HepG2 (cell line): ENCODE results near the gene PCYT2. TPM values are rescaled to one million over a fixed set of nuclear protein-coding genes. Genes with fewer than 3 reads are reported as not detected.
A peak's percentile ranks its signal among the peaks of the same experiment; 100 is the strongest.

Experiments
- ELF3 ChIP-seq: IDR thresholded peaks from 2 replicates; pipeline ENCODE4 v1.6.1; 2016; ENCODE audit warnings: missing genetic modification reagents, missing compliant biosample characterization
- ESRRA ChIP-seq: sonication (generic); formaldehyde crosslinking; IDR thresholded peaks from 2 replicates; pipeline ENCODE4 v1.5.1; 2020; ENCODE audit warnings: mild to moderate bottlenecking, low read depth, missing genetic modification reagents
- ETV6 ChIP-seq: sonication (generic); formaldehyde crosslinking; conservative IDR thresholded peaks from 2 replicates; pipeline ENCODE4 v1.4.0; 2020; ENCODE audit warnings: missing genetic modification reagents
- FOXK2 ChIP-seq: fragments of 450-650 bp; IDR thresholded peaks from 2 replicates; pipeline ENCODE4 v1.6.1; 2016
- GTF3A ChIP-seq: sonication (generic); formaldehyde crosslinking; conservative IDR thresholded peaks from 2 replicates; pipeline ENCODE4 v1.4.0; 2020; ENCODE audit warnings: mild to moderate bottlenecking, missing genetic modification reagents
- KDM3A ChIP-seq: IDR thresholded peaks from 2 replicates; pipeline ENCODE4 v1.6.1; 2018; ENCODE audit warnings: low read depth, missing compliant biosample characterization
- MAFF ChIP-seq: IDR thresholded peaks from 2 replicates; pipeline ENCODE4 v1.6.1; 2011; ENCODE audit warnings: low read depth, low read length, improper control_type of control experiment
- MYPOP ChIP-seq: sonication (generic); formaldehyde crosslinking; IDR thresholded peaks from 2 replicates; pipeline ENCODE4 v1.8.1; 2023; ENCODE audit warnings: mild to moderate bottlenecking, moderate library complexity, missing genetic modification reagents
- NR1H2 ChIP-seq: sonication (generic); formaldehyde crosslinking; IDR thresholded peaks from 2 replicates; pipeline ENCODE4 v1.8.1; 2022; ENCODE audit warnings: low read depth, missing genetic modification reagents, borderline replicate concordance
- NR2F1 ChIP-seq, 2 experiments: fragments of 450-650 bp in 1 of 2; formaldehyde crosslinking in 1 of 2; IDR thresholded peaks; 2 replicates each; pipeline versions ENCODE4 v1.5.0 to v1.6.1; 2016 to 2020; ENCODE audit warnings: mild to moderate bottlenecking in 1 of 2, missing compliant biosample characterization in 1 of 2, missing genetic modification reagents in 1 of 2, moderate library complexity in 1 of 2
- PAWR ChIP-seq: sonication (generic); formaldehyde crosslinking; IDR thresholded peaks from 2 replicates; pipeline ENCODE4 v1.4.0; 2020; ENCODE audit warnings: missing genetic modification reagents, mild to moderate bottlenecking, borderline replicate concordance
- PTBP1 ChIP-seq: fragments of 200-400 bp; formaldehyde crosslinking; IDR thresholded peaks from 2 replicates; pipeline ENCODE4 v1.6.1; 2018; ENCODE audit warnings: low read length, low read depth; ENCODE audit not compliant: poor library complexity, severe bottlenecking
- RXRB ChIP-seq: IDR thresholded peaks from 2 replicates; pipeline ENCODE4 v1.6.1; 2016; ENCODE audit warnings: borderline replicate concordance, missing genetic modification reagents, missing compliant biosample characterization
- SMAD1 ChIP-seq: sonication (generic); formaldehyde crosslinking; IDR thresholded peaks from 2 replicates; pipeline ENCODE4 v1.4.0; 2020; ENCODE audit warnings: missing genetic modification reagents, low read depth, mild to moderate bottlenecking, borderline replicate concordance
- SOX6 ChIP-seq, 2 experiments: fragments of 450-650 bp in 1 of 2; sonication (generic) in 1 of 2; formaldehyde crosslinking in 1 of 2; IDR thresholded peaks; 2 replicates each; pipeline versions ENCODE4 v1.4.0 to v1.6.1; 2017 to 2020; ENCODE audit warnings: antibody characterized with exemption in 1 of 2, mild to moderate bottlenecking in 1 of 2, missing genetic modification reagents in 1 of 2
- TEAD3 ChIP-seq: optimal IDR thresholded peaks from 2 replicates; pipeline ENCODE3; 2016; ENCODE audit warnings: borderline replicate concordance
- TP53 ChIP-seq: sonication (generic); formaldehyde crosslinking; conservative IDR thresholded peaks from 2 replicates; pipeline ENCODE4 v1.4.0; 2020; ENCODE audit warnings: missing genetic modification reagents
- ZBTB20 ChIP-seq: sonication (generic); formaldehyde crosslinking; IDR thresholded peaks from 2 replicates; pipeline ENCODE4 v1.8.1; 2023; ENCODE audit warnings: missing genetic modification reagents, low read depth, mild to moderate bottlenecking, borderline replicate concordance
- ZFP1 ChIP-seq: IDR thresholded peaks from 2 replicates; pipeline ENCODE4 v1.6.1; 2016
- ZNF275 ChIP-seq: sonication (generic); formaldehyde crosslinking; IDR thresholded peaks from 2 replicates; pipeline ENCODE4 v1.8.0; 2022; ENCODE audit warnings: missing genetic modification reagents, mild to moderate bottlenecking, inconsistent platforms, borderline replicate concordance
- ZNF572 ChIP-seq: sonication (generic); formaldehyde crosslinking; IDR thresholded peaks from 2 replicates; pipeline ENCODE4 v1.5.1; 2020; ENCODE audit warnings: mild to moderate bottlenecking, missing genetic modification reagents
- ZNF619 ChIP-seq: sonication (generic); formaldehyde crosslinking; IDR thresholded peaks from 2 replicates; pipeline ENCODE4 v1.4.0; 2020; ENCODE audit warnings: mild to moderate bottlenecking, missing genetic modification reagents
- ZNF777 ChIP-seq: sonication (generic); formaldehyde crosslinking; IDR thresholded peaks from 2 replicates; pipeline ENCODE4 v1.4.0; 2020; ENCODE audit warnings: missing genetic modification reagents
- ZSCAN12 ChIP-seq: sonication (generic); formaldehyde crosslinking; IDR thresholded peaks from 2 replicates; pipeline ENCODE4 v1.9.0; 2021; ENCODE audit warnings: mild to moderate bottlenecking, missing genetic modification reagents
- polyA plus RNA-seq, 8 experiments: library from polyadenylated mRNA; depleted of rRNA in 3 of 8; stranded (reverse) in 7 of 8; unstranded in 1 of 8; fragments of >200 nt; fragmentation: Illumina TruSeq in 4 of 8; extraction: Trizol in 4 of 8; gene quantifications; 2 replicates each; pipeline versions ENCODE4 v1.2.1 to v1.2.3, GENCODE V29; 2011 to 2016; ENCODE audit warnings: low read depth in 4 of 8, missing spikeins in 1 of 8, mixed read lengths in 1 of 8; ENCODE audit not compliant: insufficient read depth in 1 of 8
- total RNA-seq, 5 experiments: library from RNA; depleted of rRNA; stranded (reverse); fragments of >200 nt; fragmentation: Illumina TruSeq; extraction: Trizol; gene quantifications; 2 replicates each; pipeline ENCODE4 v1.2.3, GENCODE V29; 2016; ENCODE audit warnings: low read depth in 1 of 5
- TF ChIP-seq, protein P1 (sequence below): fragments of 450-650 bp; IDR thresholded peaks from 2 replicates; pipeline ENCODE4 v1.6.1; 2017; ENCODE audit warnings: mild to moderate bottlenecking

The PCYT2 gene
- total and polyA plus RNA-seq, 2 of the 13 experiments (the other 11 are each of a cell fraction or from before 2014, with no cell fraction given) = 147 to 297 TPM

- TF ChIP-seq, protein P1, sequence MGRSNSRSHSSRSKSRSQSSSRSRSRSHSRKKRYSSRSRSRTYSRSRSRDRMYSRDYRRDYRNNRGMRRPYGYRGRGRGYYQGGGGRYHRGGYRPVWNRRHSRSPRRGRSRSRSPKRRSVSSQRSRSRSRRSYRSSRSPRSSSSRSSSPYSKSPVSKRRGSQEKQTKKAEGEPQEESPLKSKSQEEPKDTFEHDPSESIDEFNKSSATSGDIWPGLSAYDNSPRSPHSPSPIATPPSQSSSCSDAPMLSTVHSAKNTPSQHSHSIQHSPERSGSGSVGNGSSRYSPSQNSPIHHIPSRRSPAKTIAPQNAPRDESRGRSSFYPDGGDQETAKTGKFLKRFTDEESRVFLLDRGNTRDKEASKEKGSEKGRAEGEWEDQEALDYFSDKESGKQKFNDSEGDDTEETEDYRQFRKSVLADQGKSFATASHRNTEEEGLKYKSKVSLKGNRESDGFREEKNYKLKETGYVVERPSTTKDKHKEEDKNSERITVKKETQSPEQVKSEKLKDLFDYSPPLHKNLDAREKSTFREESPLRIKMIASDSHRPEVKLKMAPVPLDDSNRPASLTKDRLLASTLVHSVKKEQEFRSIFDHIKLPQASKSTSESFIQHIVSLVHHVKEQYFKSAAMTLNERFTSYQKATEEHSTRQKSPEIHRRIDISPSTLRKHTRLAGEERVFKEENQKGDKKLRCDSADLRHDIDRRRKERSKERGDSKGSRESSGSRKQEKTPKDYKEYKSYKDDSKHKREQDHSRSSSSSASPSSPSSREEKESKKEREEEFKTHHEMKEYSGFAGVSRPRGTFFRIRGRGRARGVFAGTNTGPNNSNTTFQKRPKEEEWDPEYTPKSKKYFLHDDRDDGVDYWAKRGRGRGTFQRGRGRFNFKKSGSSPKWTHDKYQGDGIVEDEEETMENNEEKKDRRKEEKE = no peak
- TF ChIP-seq SMAD1 (CRISPR knock-in tag) = peak; percentile 95; the same call in 1 of the 2 replicates
- no peak; the same call in 1 of the 2 replicates for TF ChIP-seq TP53 (CRISPR knock-in tag)
- TF ChIP-seq ZNF777 (CRISPR knock-in tag) = 0 out of 2 replicates have a peak, but pooled peaks have one; percentile 29
- TF ChIP-seq SOX6 (IDR thresholded peaks at IDR 0.05) = no peak
- peak; percentile 97 for TF ChIP-seq SOX6 (CRISPR knock-in tag; IDR thresholded peaks at IDR 0.05)
- no peak for TF ChIP-seq NR1H2 (CRISPR knock-in tag)
- TF ChIP-seq KDM3A = peak; percentile 84; the same call in 1 of the 2 replicates
- peak; percentile 73; the same call in 1 of the 2 replicates for TF ChIP-seq ZFP1
- no peak; the same call in 1 of the 2 replicates for TF ChIP-seq GTF3A
- TF ChIP-seq TEAD3 (CRISPR knock-in tag) = peak; percentile 97
- peak; percentile 91 for TF ChIP-seq RXRB (CRISPR knock-in tag)
- 0 out of 2 replicates have a peak, but pooled peaks have one; percentile 54 for TF ChIP-seq PAWR
- no peak for TF ChIP-seq ETV6 (CRISPR knock-in tag)
- peak; percentile 93; the same call in 1 of the 2 replicates for TF ChIP-seq ZNF275 (CRISPR knock-in tag)
- TF ChIP-seq ESRRA (CRISPR knock-in tag) = peak; percentile 99
- TF ChIP-seq MAFF = no peak
- TF ChIP-seq ZBTB20 (CRISPR knock-in tag) = 0 out of 2 replicates have a peak, but pooled peaks have one; percentile 69
- 0 out of 2 replicates have a peak, but pooled peaks have one; percentile 53 for TF ChIP-seq ZNF619 (CRISPR knock-in tag)
- no peak for TF ChIP-seq PTBP1
- peak; percentile 93 for TF ChIP-seq ZNF572 (CRISPR knock-in tag)
- peak; percentile 81 for TF ChIP-seq FOXK2
- TF ChIP-seq ELF3 (CRISPR knock-in tag) = peak; percentile 93
- TF ChIP-seq ZSCAN12 = 0 out of 2 replicates have a peak, but pooled peaks have one; percentile 31
- peak; percentile 86 to 90 for TF ChIP-seq NR2F1 (CRISPR knock-in tag; IDR thresholded peaks at IDR 0.05)
- TF ChIP-seq MYPOP (CRISPR knock-in tag) = peak; percentile 82; the same call in 1 of the 2 replicates
Observed at GRCh38 chr17:81909966-81910839, 996 bp downstream of the PCYT2 start (continued).
